HG02588 (cell line): Measurements from ENCODE around the gene RBM20.

Source experiments
- ATAC-seq: cut with Tn5 transposase; IDR thresholded peaks from one replicate; pipeline ENCODE4 v1.9.1; 2021; ENCODE audit warnings: mild to moderate bottlenecking, moderate library complexity; ENCODE audit not compliant: unreplicated experiment

The RBM20 gene

GRCh38 chr10:110845756-110846620 lies 201.9 kb downstream of the RBM20 start:
- ATAC-seq: no peak

GRCh38 chr10:110847374-110847773 lies 203.2 kb downstream of the RBM20 start:
- no peak for ATAC-seq

DNA sequence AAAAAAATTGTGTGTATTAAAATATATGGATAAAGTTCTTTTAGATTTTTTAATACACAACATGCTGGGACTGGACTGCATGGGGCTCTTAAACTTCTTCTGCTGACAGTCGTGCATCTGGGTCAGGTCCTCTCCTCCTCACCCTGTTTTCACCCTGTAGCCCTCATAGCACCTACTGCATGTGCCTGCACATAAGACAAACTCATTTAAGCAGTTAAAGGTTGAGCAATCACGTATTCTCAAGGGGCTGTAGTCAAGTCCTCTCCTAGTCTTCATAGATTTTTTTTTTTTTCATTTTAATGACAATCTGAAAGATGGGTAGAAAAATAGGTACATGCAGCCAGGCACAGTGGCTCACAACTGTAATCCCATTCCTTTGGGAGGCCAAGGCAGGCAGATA lies 204.0 kb downstream of the RBM20 start:
- ATAC-seq: no peak

DNA sequence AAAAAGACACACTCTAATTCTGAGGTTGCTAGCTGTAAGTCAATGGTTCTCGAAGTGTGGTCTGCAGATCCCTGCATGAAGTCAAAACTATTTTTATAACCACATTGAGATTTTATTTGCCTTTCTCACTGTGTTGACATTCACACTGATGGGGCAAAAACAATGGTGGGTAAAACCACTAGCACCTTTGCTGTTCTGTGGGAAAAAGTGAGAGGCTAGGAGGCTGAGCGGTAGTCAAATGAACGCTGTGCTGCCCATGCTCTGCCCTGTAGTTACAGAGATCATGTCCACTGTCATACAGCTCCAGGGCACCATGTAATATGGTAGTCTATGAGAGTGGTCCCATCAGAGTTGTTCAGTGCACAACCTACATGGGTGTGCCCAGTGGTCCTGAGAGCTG lies 206.0 kb downstream of the RBM20 start:
- ATAC-seq: no peak

DNA sequence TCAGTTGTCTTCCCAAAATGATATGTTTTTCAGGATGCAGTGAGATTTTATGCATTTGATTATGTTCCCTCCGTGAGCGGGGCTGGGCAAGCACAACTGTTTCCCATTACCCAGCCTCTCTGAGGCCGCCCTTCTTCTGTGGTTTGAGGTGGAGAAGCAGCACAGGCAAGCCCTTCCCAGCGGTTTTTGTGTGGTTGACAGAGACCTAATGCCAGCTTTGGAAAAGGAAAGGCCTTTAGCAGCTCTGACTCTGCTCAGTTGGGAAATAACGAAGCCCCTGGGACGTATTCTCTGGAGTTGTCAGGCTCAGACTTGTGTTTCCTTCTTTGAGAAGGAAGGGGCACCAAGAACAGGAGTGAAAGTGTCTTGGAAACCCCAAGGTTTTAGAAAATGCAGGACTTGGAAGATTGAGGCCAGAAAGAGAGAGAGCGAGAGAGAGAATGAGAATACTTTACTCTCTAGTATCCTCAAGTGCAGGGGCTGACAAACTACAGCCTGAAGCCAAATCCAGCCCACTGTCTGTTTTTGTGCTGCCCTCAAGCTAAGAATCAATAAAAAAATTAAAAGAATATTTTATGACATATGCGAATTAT lies 207.0 kb downstream of the RBM20 start:
- no peak for ATAC-seq

GRCh38 chr10:110852255-110852896 lies 208.2 kb downstream of the RBM20 start:
- ATAC-seq: no peak

DNA sequence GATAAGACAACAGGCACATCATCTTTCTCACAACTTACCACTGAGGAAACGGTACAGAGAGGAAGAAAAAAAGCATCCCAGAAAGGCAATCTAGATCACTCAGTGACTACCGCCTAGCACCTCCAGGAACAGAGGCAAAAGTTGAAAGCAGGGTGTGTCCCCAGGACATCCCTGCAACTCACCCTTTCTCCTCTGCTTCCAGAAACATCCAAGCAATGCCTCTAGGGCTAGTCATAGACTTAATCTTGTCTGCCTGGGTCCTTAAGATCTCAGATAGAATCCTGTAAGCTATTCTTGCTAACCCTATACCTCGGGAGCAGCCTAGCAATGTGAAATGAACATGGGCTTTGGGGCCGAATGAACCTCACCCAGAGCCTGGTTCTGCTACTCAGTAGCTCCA lies 208.8 kb downstream of the RBM20 start:
- ATAC-seq: no peak

DNA sequence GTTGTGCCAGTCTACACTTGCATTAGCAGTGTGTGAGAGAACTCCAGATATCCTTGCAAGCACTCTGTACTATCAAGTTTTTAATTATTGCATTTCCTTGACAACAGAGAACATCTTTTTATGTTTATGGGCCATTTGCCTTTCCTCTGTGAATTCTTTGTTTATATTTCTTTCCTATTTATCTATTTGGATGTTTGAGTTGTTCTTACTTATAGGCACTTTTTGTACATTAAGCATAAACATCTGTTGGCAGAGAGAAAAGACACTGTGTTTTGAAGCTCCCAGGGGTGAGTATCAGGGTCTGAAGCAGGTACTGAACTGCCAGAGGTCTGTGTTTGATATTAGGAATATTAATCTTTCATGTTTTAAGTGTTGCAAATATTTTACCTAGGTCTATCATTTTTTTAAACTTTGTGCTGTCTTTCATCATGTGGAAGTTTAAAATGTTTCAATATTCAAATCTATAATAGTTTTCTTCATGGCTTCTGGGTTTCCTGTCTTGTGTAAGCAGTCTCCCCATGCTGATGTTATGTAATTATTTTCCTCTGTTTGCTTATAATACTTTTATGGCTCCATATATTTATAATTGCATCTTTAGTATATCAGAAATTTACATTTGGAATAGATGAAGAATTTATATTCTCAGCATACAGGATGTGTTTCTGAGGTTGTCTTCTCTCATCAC lies 209.9 kb downstream of the RBM20 start:
- no peak for ATAC-seq

DNA sequence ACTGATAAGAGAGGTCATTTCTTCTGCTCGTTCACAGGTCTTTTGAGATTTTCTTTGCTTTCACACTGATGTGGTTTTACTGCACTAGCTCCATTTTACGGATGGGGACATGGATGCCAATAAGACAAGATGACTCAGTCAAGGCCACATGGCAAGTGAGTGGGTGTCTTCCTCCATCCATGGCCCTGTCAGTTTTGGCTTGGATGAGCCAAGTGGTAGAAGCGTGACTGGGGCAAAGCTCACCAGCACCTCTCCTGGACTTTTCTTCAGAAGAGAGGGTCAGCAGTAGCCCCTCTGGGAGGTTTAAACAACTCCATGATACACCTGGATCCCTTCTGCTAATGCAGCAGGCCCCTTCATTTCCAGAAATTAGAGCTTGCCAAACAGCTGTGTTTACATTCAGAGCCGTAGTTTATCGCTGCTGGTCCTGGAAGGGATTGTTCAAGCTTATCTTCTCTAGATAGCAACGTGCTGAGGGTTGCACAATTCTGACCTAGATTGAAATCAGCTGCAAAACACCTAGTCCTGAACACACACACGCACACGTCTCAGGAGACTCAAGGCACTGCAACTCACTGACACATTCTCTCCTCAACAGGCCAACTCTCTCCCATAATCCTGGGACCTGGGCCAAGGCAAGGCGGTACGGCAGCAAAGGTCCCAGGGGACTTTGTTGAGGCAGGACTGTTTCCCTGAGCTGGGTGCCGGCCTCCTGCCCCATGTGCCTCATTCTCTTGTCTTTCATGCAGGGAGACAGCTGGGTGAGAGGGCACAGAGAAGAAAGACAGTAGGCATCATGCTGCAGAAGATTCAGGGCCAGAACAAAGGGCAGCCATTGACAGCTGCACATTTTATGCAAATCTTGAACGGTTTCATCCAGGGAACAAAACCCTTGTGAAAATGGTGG lies 213.4 kb downstream of the RBM20 start:
- no peak for ATAC-seq

DNA sequence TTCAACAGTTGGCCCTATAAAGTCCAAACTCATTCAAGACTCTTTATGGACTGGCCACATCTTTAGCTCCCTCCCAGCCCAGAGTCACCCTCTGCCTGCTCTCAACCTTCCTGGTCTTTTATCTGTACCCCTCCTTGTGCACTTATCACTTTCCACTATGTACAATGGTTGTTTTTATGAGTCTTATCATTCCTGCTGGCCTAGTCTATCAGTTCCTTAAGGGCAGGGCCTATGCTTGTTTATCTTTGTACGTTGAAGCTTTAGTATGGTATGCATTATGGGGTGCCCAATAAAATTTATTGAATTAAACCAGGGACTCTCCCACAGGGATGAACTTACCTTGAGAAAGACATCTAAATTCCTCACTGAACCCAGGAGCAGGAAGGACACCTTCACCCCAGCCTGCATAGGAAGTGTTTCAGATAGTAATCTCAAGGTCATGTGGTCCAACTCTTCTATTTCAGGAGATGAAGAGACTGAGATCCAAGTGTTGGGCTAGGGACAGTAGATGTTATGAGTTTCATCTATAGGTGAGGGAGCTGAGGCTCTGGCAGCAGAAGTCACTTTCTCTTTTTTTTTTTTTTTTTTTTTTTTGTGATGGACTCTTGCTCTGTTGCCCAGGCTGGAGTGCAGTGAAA lies 214.3 kb downstream of the RBM20 start:
- ATAC-seq: no peak

DNA sequence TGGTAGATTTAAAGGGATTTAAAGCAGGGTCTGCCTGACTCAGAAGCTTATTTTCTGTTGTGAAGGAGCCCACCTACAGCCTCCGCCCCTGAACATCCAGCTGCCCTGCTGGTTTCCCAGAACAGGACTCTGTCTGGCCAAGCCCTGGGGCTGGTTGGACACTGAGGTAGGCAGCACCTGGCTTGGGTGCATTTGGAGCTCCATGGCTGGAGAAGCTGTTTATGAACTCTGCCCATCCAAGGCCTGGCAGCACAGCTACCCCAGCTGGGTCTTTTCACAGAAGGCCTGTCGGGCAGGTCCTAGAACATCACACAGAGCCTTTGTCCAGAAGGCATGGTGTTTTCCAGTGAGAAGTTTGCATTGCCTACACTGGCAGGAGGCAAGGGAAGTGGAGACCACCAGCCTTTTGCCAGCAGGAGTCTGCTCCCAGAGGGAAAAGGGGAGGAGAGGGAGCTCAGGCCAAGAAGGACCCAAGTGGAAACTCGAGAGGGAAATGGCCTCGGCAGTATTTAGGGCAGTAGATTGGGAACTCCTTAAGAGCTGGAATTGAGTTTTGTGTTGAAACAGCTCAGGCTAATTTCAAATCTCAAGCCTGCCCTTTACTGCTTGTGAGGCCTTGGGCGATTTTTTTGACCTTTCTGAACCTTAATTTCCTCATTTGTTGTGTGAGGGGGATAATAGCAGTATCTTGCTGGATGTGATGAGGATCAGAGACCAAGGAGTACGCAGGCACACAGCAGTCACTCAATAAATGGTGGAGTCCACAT lies 215.3 kb downstream of the RBM20 start:
- ATAC-seq: no peak

- no peak for ATAC-seq
These were observed 215.8 kb downstream of the RBM20 start for GRCh38 chr10:110859973-110860376.

- ATAC-seq: peak; percentile 50
These were observed 216.6 kb downstream of the RBM20 start for GRCh38 chr10:110860576-110861241.

GRCh38 chr10:110861476-110861875 lies 217.3 kb downstream of the RBM20 start:
- no peak for ATAC-seq

DNA sequence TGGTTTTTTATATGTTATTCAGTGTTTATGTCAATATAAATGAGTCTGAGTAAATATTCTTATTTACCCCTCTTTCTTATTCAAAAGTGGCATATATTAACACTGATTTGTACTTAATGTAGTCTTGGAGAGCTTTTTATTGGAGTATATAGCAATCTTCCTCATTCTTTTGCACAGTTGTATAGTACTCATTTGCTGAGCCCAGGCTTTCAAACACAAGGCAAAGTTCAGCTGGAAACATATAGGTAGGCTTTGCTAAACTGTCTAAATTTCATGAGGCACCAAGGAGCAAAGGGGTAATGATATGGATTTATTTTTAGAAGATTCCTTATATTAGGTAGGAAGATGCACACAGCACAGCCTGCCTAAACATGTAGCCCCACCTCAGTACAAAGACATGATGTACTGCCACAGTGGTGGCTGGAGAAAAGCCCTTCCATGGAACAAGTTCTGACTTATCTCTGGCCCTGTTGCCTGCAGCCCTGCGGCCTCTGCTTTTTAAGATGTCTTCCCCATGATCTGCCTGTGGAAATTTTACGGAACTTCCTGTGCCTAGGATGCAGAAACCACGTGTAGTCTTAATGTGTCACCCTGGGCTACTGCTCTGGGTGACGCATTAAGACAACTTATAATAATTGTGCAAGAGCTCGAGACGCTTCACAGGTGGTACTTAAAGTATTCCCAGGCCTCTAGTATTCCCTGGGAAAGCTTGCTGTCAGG lies 218.0 kb downstream of the RBM20 start:
- ATAC-seq: no peak

- no peak for ATAC-seq
These were observed 218.8 kb downstream of the RBM20 start for GRCh38 chr10:110862961-110863360.

DNA sequence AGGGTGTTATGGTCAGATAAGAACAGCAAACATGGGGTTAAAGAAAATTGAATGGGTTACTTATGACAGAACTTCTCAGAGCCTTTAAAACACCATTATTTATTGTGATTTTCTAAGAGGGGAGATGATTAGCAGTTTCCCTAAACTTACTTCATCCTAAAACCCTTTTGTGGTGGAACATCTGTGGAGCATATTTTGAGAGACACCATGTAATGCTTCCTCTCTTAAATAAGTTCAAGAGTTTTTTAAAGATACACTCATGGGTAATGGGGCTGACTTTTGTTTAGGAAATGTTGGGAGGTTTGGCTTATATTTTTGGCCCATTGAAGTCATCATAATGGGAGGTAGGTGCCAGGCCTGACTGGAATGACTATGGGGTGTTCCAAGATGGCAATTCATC lies 219.2 kb downstream of the RBM20 start:
- ATAC-seq: no peak

DNA sequence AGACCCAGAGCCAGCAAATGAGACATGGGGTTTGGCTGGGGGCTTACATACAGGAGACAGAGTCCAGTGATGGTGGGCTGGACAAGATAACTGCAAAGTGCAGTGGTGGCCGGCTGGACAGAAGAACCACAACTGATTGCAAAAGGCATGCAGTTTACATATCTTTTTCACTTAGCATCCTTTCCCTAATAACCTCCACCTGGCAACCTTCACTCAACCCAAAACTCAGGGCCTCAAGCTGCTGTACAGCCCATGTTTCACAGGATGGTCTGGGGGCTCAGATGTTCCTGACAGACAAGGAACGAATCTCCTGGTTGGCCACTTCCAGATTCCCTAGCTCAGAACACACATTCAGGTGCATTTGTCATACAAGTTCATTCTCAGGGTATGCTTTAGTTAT lies 219.8 kb downstream of the RBM20 start:
- no peak for ATAC-seq
